ENCODE results near the gene WDR5. TPM values are rescaled to one million over a fixed set of nuclear protein-coding genes. Genes with fewer than 3 reads are reported as not detected.

WDR5 gene
- total RNA-seq, 2 experiments from 2014 or later = 43.6 to 47.8 TPM

Other genes starting within 250 kb of the WDR5 start
- gene VAV2, start 143.8 kb upstream of the WDR5 start, total RNA-seq = 10 to 100 TPM; 10.1 to 10.3 TPM
- 10 to 100 TPM; 13.5 to 16.0 TPM for gene BRD3OS, start 110.6 kb upstream of the WDR5 start, total RNA-seq
- 10 to 100 TPM; 42.1 to 45.2 TPM for gene BRD3, start 68.1 kb upstream of the WDR5 start, total RNA-seq
- gene RNU6ATAC, start 28.5 kb downstream of the WDR5 start, total RNA-seq = 10 to 100 TPM; 13.7 to 50.1 TPM
- 1 to 10 TPM; 3.8 to 4.2 TPM for gene RXRA, start 190.4 kb downstream of the WDR5 start, total RNA-seq